Smooth muscle cell (in vitro differentiated cells): ENCODE measurements around the gene SLC16A3. TPM values are rescaled to one million over a fixed set of nuclear protein-coding genes. Genes with fewer than 3 reads are reported as not detected.

Experiments used
- DNase-seq: peaks from one replicate; lab custom pipeline; 2025; ENCODE audit not compliant: unreplicated experiment; lab: John Stamatoyannopoulos, UW
- H2AFZ ChIP-seq: fragments of 200-600 bp; sonication (generic); 2 replicates; pipeline ENCODE4 v1.6.0; 2016; ENCODE audit warnings: antibody characterized with exemption, low read depth, mild to moderate bottlenecking
- H3F3A ChIP-seq: fragments of 200-600 bp; sonication (generic); 2 replicates; pipeline ENCODE4 v1.6.0; 2017; ENCODE audit warnings: antibody characterized with exemption, low read depth
- H3K27ac ChIP-seq: fragments of 200-600 bp; sonication (generic); 2 replicates; pipeline ENCODE4 v1.5.1; 2016; ENCODE audit warnings: low read depth, mild to moderate bottlenecking
- H3K27me3 ChIP-seq: fragments of 200-600 bp; sonication (generic); 2 replicates; pipeline ENCODE4 v1.6.1; 2016; ENCODE audit warnings: low read depth, mild to moderate bottlenecking
- H3K36me3 ChIP-seq: fragments of 200-600 bp; sonication (generic); 2 replicates; pipeline ENCODE4 v1.5.1; 2016; ENCODE audit warnings: low read depth
- H3K4me1 ChIP-seq: fragments of 200-600 bp; sonication (generic); 2 replicates; pipeline ENCODE4 v1.5.1; 2016; ENCODE audit warnings: low read depth
- H3K4me2 ChIP-seq: fragments of 200-600 bp; sonication (generic); 2 replicates; pipeline ENCODE4 v1.6.0; 2016; ENCODE audit warnings: mild to moderate bottlenecking
- H3K4me3 ChIP-seq: fragments of 200-600 bp; sonication (generic); 2 replicates; pipeline ENCODE4 v1.5.1; 2016; ENCODE audit warnings: mild to moderate bottlenecking
- H3K79me2 ChIP-seq: fragments of 200-600 bp; sonication (generic); 2 replicates; pipeline ENCODE4 v1.6.0; 2016; ENCODE audit warnings: low read depth, mild to moderate bottlenecking
- H3K9ac ChIP-seq: fragments of 200-600 bp; sonication (generic); 2 replicates; pipeline ENCODE4 v1.6.0; 2016; ENCODE audit warnings: low read depth
- H3K9me3 ChIP-seq: fragments of 200-600 bp; sonication (generic); replicated peaks from 2 replicates; pipeline ENCODE4 v1.5.1; 2016; ENCODE audit warnings: low read depth
- H4K20me1 ChIP-seq: fragments of 200-600 bp; sonication (generic); 2 replicates; pipeline ENCODE4 v1.6.0; 2016; ENCODE audit warnings: low read depth
- CTCF ChIP-seq: fragments of 200-600 bp; sonication (generic); IDR thresholded peaks from 2 replicates; pipeline ENCODE4 v1.5.1; 2017; ENCODE audit warnings: borderline replicate concordance, mild to moderate bottlenecking, antibody characterized with exemption; ENCODE audit not compliant: insufficient read depth, poor library complexity, severe bottlenecking
- WGBS: methylation state at CpG from one replicate; pipeline ENCODE4 v1.1.7; 2016; ENCODE audit warnings: low lambda C conversion rate; 5-methylcytosine and 5-hydroxymethylcytosine counted together
- polyA plus RNA-seq: library from polyadenylated mRNA; unstranded; fragments of >200 nt; fragmentation: Nextera tagmentation; extraction: Ambion mirVana; gene quantifications from 2 replicates; pipeline ENCODE4 v1.2.1, GENCODE V29; 2016
- total RNA-seq: library from RNA; depleted of rRNA; stranded (reverse); fragments of >200 nt; gene quantifications from 2 replicates; pipeline ENCODE4 v1.2.3, GENCODE V29; 2014

The SLC16A3 gene
- total and polyA plus RNA-seq, 2 experiments from 2014 or later: 83.3 to 180 TPM

- Histone ChIP-seq H3K36me3 (no peaks in the 10 kb centered on the region), H3K27me3 (no peaks in the 10 kb centered on the region), H3K4me2 (no peak overlapping the region), H3F3A (no peaks in the 10 kb centered on the region), H3K4me3 (no peak overlapping the region), H3K9me3 (no peaks in the 10 kb centered on the region), H3K27ac (no peak overlapping the region), H3K9ac (no peak overlapping the region), H3K4me1 (no peaks in the 10 kb centered on the region), H3K79me2 (no peaks in the 10 kb centered on the region), H2AFZ (no peak overlapping the region), H4K20me1 (no peaks in the 10 kb centered on the region)
- 92% methylated on average over 8 of the region's 8 CpGs for WGBS
- no peak for DNase-seq
- no peak for TF ChIP-seq CTCF
These were observed 51.7 kb downstream of the SLC16A3 start for GRCh38 chr17:82280537-82280936.

DNA sequence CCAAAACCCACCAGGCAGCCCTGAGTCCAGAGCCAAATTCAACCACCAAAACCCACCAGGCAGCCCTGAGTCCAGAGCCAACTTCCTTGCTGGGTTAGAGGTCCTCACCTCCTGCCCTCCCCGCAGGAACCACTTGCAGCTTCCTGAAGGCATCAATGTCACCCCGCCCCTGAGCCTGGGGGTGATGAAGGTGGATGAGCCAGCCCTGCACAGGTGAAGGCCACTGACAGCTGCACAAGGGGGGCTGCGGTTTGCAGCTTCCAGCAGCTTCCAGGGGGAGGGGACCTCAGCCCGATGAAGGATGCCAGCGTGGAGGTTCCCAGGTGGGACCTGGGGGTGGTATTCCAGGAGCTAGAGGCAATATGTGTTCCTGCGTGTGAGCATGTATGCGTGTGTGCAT lies 52.2 kb downstream of the SLC16A3 start:
- Histone ChIP-seq H3K27me3 (no peaks in the 10 kb centered on the region), H3K9me3 (no peaks in the 10 kb centered on the region), H3K27ac (no peak overlapping the region), H3F3A (no peaks in the 10 kb centered on the region), H3K9ac (no peak overlapping the region), H3K4me3 (no peak overlapping the region), H3K4me1 (no peaks in the 10 kb centered on the region), H3K4me2 (no peak overlapping the region), H3K36me3 (no peaks in the 10 kb centered on the region), H3K79me2 (no peaks in the 10 kb centered on the region), H4K20me1 (no peaks in the 10 kb centered on the region), H2AFZ (no peak overlapping the region)
- no peak for DNase-seq
- TF ChIP-seq CTCF: no peak
- 92% methylated on average over 7 of the region's 7 CpGs for WGBS

DNA sequence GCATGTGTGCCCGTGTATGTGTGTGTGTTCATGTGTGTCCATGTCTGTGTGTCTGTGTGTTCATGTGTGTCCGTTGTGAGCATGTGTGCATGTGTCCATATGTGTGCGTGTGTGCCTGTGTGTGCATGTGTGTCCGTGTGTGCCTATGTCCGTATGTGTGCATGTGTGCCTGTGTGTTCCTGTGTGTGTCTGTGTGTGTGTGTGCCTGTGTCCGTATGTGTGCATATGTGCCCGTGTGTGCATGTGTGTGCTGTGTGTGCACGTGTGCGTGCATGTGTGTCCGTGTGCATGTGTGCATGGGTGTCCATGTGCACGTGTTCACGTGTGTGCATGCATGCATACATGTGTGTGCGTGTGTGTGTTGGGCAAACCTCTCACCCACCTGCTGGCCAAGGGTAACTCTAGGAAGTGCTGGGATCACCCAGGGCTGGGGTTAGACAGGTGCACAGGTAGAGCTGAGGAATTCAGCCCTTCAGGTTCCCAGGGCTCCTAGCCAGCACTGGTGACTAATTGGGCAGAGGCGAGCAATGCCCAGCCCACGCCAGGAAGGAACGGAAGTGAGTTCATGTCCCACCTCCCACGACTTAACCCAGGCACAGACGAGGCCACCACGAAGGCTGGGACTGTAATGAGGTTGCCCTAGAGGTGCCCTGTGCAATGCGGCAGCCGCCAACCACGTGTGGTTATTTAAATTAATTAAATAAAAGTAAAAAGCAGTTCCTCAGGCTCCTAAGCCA lies 52.8 kb downstream of the SLC16A3 start:
- Histone ChIP-seq H3K9ac (no peak overlapping the region), H3K4me1 (no peaks in the 10 kb centered on the region), H3K4me3 (no peak overlapping the region), H3K79me2 (no peaks in the 10 kb centered on the region), H3K4me2 (no peak overlapping the region), H3F3A (no peaks in the 10 kb centered on the region), H3K36me3 (no peaks in the 10 kb centered on the region), H3K9me3 (no peaks in the 10 kb centered on the region), H3K27ac (no peak overlapping the region), H4K20me1 (no peaks in the 10 kb centered on the region), H2AFZ (no peak overlapping the region), H3K27me3 (no peaks in the 10 kb centered on the region)
- no peak for DNase-seq
- no peak for TF ChIP-seq CTCF
- WGBS: 84% methylated on average over 22 of the region's 22 CpGs
